Measurements from ENCODE around the gene CACNA1A.

Gene CACNA1A

DNA sequence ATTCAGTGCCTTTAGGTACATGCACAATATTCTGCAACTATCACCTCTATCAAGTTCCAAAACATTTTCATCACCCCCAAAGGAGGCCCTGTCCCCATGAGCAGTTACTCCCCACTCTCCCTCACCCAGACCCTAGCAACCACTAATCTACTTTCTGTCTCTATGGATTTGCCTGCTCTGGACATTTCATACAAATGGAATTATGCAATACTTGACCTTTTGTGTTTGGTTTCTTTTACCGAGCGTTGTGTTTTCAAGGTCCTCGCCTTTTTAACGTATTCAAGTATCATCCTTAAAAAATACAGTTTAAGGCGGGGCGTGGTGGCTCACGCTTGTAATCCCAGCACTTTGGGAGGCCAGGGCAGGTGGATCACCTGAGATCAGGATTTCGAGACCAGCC, 196.4 kb downstream of the CACNA1A start:
- DNase-seq (ENCODE audit: low read depth) = no peak

- DNase-seq (ENCODE audit: low read depth) = no peak
Observed at GRCh38 chr19:13303381-13304129, 202.7 kb downstream of the CACNA1A start.

GRCh38 chr19:13302526-13303270, 203.6 kb downstream of the CACNA1A start:
- no peak for DNase-seq (ENCODE audit: low read depth)

GRCh38 chr19:13301627-13302334, 204.5 kb downstream of the CACNA1A start:
- DNase-seq (ENCODE audit: low read depth) = no peak

GRCh38 chr19:13300421-13301030, 205.8 kb downstream of the CACNA1A start:
- no peak for DNase-seq (ENCODE audit: low read depth)

GRCh38 chr19:13299838-13300237, 206.4 kb downstream of the CACNA1A start:
- DNase-seq (ENCODE audit: low read depth) = no peak

- no peak for DNase-seq (ENCODE audit: low read depth)
Observed at GRCh38 chr19:13298565-13299481, 207.5 kb downstream of the CACNA1A start.

- peak; percentile 5 for DNase-seq (ENCODE audit: low read depth)
Observed at GRCh38 chr19:13297023-13297422, 209.3 kb downstream of the CACNA1A start.

DNA sequence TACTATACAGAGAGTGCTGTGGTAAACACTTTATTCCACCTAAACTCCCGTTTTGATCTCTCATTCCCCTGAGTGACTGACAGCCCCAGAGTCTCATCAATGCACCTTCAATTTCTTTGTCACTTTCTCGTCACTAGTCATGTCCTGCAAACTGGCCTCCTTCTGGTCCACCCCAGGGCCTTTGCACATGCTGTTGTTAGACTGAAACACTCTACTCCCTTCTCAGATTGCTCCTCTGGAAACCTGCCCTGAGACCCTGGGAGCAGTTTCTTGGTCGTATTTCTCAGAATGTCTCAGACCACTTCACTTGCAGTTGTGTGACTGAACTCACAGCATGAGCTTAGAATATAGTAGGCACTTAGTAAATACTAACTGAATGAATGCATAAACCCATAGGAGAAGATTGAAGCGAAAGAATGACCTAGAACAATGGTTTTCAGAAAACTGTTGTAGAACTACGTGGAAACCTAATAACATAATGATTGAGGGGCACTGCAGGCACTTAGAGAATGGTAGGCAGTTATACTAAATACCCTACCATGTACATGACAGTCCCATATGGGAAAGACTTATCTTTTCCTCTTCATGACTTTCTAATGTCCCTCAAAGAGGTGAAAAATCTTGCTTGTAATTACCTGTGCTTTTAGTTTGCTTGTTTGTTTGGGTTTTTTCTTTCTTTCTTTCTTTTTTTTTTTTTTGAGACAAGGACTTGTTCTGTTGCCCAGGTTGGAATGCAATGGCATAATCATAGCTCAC, 211.3 kb downstream of the CACNA1A start:
- DNase-seq (ENCODE audit: low read depth) = no peak

DNA sequence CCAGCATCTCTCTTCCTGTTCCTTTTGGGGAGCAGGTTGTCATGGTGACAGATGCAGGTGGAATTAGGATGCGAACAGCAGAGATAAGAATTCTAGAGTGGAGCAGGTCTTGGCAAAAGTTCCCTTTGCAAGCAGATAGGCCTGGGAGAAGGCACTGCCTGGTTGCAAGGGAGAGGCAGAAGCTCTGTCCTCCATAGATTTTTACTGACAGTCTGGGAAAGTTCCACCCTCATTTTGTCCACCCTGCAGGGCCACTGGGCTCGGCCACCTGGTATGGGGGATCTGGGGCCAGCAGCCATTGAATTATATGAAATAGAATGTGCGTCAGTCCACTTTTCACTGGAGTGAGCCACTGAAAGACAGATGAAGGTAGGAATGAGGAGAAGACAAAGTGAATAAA, 214.4 kb downstream of the CACNA1A start:
- no peak for DNase-seq (ENCODE audit: low read depth)

GRCh38 chr19:13290741-13291140, 215.5 kb downstream of the CACNA1A start:
- DNase-seq (ENCODE audit: low read depth) = no peak

GRCh38 chr19:13289295-13289694, 217.0 kb downstream of the CACNA1A start:
- DNase-seq (ENCODE audit: low read depth) = no peak

DNA sequence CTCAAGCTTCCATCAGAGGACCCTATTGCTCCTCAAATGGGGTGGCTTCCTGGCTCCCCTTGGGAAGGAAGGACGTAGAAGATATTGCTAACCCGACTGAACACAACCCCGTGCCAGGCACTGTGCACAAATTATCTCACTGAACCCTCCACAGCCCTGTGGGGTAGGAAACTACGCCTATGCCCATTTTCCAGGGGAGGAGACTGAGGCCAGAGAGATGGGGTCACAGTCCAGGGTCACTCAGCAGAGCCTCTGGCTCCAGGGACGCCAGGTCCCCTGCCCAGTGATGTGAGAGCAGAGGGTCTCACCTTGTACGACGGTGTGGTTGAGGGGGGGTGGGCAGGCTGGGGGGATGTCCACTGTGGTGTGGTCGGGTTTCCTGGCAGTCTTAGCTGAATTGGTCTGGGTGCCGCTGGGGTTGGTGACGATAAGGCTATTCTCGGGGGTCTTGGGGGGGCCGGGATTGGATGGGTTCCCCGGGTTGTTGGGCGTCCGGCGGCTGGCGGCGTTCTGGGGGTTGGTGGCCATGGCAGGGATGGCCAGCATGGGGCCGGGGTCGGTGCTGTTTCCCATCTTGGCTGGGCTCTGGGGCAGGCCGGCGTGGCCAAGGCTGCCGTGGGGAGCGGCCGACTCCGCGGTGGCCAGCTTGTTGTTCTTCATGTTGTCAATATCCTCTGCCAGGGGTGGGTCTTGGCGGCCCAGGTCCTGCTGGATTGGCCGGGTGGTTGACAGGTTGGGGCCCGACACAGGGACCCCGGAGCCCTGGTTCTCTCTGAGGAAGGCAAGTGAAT, 219.9 kb downstream of the CACNA1A start:
- DNase-seq (ENCODE audit: low read depth) = no peak

DNA sequence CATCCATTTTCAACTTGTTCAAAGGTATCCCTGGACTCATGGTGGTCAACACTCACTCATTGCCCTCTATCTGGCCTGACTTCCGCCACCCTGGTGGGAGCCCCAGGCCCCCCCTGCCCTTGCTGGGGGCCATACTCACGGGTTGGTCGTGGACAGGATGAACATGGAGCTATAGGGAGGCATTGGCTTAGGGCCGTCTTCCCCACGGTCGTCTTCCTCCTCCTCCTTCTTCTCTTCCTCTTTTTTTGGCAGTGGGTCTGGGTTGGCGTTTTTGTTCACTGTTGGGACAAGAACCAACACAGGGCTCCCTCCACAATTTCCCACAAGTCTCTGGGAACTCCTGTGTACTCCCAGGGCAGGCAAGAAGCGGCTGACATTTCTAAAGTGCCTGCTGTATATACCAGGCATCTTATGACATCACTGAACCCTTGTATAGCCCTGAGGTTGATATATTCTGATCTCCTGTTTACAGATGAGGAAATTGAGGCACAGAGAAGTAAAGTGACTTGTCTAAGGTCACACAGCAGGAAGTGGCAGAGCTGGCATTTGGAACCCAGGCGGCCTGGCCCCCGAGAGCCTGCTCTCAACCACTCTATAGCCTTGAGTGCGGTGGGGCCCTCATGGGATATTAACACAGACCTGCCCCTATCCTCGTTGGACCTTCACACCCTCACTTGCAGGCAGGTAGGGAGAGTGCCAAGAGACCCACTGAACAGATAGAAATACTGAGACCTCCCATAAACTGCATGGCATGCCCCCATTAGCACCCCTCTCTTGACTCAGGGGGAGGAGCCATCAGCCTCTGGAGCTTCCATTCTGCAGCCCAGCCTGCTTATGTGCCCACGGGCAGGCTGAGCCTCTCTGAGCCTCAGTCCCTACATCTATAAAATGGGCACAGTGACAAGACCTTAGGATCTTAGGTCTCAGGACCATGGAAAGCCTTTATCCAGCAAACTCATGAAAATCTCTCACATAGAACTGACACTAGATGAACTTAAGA, 221.1 kb downstream of the CACNA1A start:
- DNase-seq (ENCODE audit: low read depth) = no peak

DNA sequence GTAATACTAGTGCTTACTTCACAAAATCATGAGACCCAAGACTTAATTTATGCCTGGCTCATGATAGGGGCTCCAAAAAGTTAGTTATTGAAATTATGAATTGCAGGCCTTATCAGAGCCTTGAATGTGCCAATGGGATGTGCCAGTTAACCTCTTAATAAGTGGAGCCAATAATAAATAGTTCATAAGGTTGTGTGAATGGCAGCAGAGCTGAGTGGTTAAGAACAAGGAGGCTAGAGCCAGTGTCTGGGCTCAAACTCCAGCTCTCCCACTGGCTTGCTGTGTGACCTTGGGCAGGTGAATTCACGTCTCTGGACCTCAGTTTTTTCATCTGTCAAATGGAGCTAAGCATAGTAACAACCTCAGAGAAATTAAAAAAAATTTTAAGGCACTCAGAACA, 222.4 kb downstream of the CACNA1A start:
- DNase-seq (ENCODE audit: low read depth) = no peak

DNA sequence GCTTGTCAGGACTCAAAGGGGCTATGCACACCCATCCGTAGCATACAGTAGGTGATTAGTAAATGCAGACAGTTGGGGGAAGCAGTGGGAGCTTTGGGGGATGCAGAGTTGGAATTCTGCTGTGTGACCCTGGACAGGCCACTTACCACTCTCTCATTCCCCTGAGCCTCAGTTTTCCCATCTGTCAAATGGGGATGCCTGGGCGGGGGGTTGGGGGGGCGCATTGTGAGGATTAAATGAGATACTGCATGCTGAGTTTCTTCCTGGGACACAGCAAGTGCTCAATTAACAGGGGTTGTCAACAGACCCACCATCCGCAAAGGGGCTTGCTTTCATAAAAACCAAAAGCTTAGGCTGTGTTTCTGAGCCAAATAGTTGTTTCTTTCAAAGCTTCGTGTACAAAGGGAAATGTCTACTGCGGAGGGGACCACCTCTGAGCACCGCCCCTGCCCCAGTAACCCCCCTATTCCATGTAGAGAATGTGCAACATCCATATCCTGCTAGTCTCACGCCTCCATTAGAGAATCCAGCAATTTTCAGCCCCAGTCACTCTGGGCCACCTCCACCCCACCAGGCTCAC, 223.7 kb downstream of the CACNA1A start:
- DNase-seq (ENCODE audit: low read depth) = no peak

DNA sequence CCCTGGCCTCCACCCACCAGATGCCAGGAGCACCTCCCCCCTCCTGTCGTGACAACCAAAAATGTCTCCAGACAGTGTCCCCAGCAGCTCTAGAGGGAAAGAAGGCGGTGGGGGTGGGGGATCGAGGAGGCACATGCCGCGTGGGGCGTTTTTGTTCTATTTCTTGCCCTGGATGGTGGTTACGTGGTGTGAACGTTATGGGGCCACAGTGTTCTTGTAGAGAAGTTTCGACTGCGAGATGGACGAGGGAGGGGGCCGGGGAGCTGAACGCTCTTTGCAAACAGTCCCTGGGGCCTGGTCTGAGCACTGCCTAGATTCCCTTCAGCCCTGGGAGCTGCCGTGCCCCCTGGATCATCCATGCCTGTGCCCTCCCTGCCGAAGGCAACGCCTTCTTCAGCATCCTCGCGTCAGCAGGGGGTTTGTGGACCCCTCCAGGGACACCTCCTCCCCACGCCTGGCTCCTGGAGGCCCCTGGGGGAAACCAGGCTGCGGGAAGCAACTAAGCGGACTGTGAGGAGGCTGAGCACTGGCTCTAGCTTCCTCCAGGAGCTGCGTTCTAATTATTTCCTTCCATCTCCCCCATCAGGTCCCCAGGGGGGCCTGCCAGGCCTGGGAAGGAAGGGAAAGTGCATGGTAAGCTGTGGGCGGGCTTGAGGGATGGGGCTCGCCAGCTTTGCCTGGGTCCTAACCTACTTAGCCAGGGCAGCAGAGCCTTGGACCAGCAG, 224.6 kb downstream of the CACNA1A start:
- DNase-seq (ENCODE audit: low read depth) = no peak
